Panc1 (cell line): ENCODE measurements around the gene ZNF474. TPM values are rescaled to one million over a fixed set of nuclear protein-coding genes. Genes with fewer than 3 reads are reported as not detected.

Experiments
- ATAC-seq: fragments of 200-7000 bp; cut with Tn5 transposase; 2 replicates; pipeline ENCODE4 v1.9.1; 2020; ENCODE audit warnings: mild to moderate bottlenecking, moderate library complexity
- BruUV-seq: library from RNA; stranded (reverse); fragments of 400-500 nt; replicated peaks from 2 replicates; lab custom pipeline; 2021; lab: Mats Ljungman, UMichigan
- CTCF ChIA-PET: fragments of 300-600 bp; sonication (Branson Sonifier 250); formaldehyde crosslinking; loops from one replicate; lab custom pipeline; 2022; ENCODE audit warnings: antibody characterized with exemption; lab: Charles Lee
- POLR2A ChIA-PET: fragments of 300-600 bp; sonication (Branson Sonifier 250); formaldehyde crosslinking; loops from one replicate; lab custom pipeline; 2022; ENCODE audit warnings: antibody characterized with exemption; lab: Charles Lee
- DNase-seq: peaks from one replicate; pipeline ENCODE4 v3.0.0-alpha.2; 2010; ENCODE audit warnings: low read depth, low spot score
- H3K27ac ChIP-seq: 2 replicates; pipeline ENCODE4 v1.5.1; 2011; ENCODE audit warnings: mild to moderate bottlenecking, low read length, inconsistent platforms
- H3K27me3 ChIP-seq: fragments of 200-500 bp; sonication (Bioruptor generic); 2 replicates; pipeline ENCODE4 v1.6.0; 2014; ENCODE audit warnings: low read length, inconsistent platforms; ENCODE audit not compliant: control insufficient read depth, insufficient read depth
- H3K36me3 ChIP-seq: fragments of 200-500 bp; sonication (Bioruptor generic); 2 replicates; pipeline ENCODE4 v1.5.1; 2014; ENCODE audit warnings: inconsistent platforms, mild to moderate bottlenecking, low read length, moderate library complexity; ENCODE audit not compliant: control insufficient read depth, insufficient read depth
- H3K4me1 ChIP-seq: 2 replicates; pipeline ENCODE4 v1.5.1; 2011; ENCODE audit warnings: inconsistent platforms, mild to moderate bottlenecking, low read length, moderate library complexity; ENCODE audit not compliant: control insufficient read depth, insufficient read depth
- H3K4me3 ChIP-seq, 2 experiments: 2 replicates each; pipeline ENCODE4 v1.5.1; 2011 to 2012; ENCODE audit warnings: low read depth in 2 of 2, low read length in 2 of 2, mild to moderate bottlenecking in 2 of 2, inconsistent platforms in 1 of 2, moderate library complexity in 1 of 2
- H3K9me3 ChIP-seq: fragments of 200-500 bp; sonication (Bioruptor generic); 2 replicates; pipeline ENCODE4 v1.5.1; 2014; ENCODE audit warnings: low read depth, mild to moderate bottlenecking, inconsistent platforms, low read length, moderate library complexity; ENCODE audit not compliant: control insufficient read depth, insufficient read depth
- POLR2AphosphoS5 ChIP-seq: IDR thresholded peaks from 2 replicates; pipeline ENCODE4 v1.6.1; 2012; ENCODE audit warnings: mild to moderate bottlenecking, low read depth, low read length, moderate library complexity
- SIN3A ChIP-seq: IDR thresholded peaks from 2 replicates; pipeline ENCODE4 v1.6.1; 2012; ENCODE audit warnings: low read depth, mild to moderate bottlenecking, low read length, moderate library complexity, borderline replicate concordance; ENCODE audit not compliant: insufficient read depth
- TCF7L2 ChIP-seq: IDR thresholded peaks from 2 replicates; pipeline ENCODE4 v1.6.1; 2011; ENCODE audit warnings: mild to moderate bottlenecking, low read depth, low read length, inconsistent platforms
- in situ Hi-C: cut with HindIII; loops from 2 replicates; pipeline ENCODE4 v1.10.0; 2016; ENCODE audit warnings: low sequenced_read_pairs, low pct_unique_long_range_greater_than_20kb
- intact Hi-C: fragments of 100-400 bp; cut with micrococcal nuclease; formaldehyde crosslinking; loops from one replicate; pipeline ENCODE4 v1.10.0; 2022; ENCODE audit not compliant: unreplicated experiment
- total RNA-seq: library from RNA; stranded (reverse); gene quantifications from one replicate; pipeline ENCODE4 v1.2.1, GENCODE V29; 2021; ENCODE audit not compliant: unreplicated experiment
- TF ChIP-seq, protein P1 (sequence below), 2 experiments: IDR thresholded peaks; 2 replicates each; pipeline ENCODE4 v1.6.1; 2011 to 2012; ENCODE audit warnings: low read depth in 2 of 2, control low read depth in 1 of 2, low read length in 1 of 2, mild to moderate bottlenecking in 1 of 2, moderate library complexity in 1 of 2; ENCODE audit not compliant: insufficient read depth in 1 of 2
- TF ChIP-seq, protein P2 (sequence below): fragments of 450-650 bp; IDR thresholded peaks from 2 replicates; pipeline ENCODE4 v1.5.1; 2017; ENCODE audit warnings: mild to moderate bottlenecking

Gene ZNF474
- total RNA-seq, 1 experiment from 2014 or later = not detected

DNA sequence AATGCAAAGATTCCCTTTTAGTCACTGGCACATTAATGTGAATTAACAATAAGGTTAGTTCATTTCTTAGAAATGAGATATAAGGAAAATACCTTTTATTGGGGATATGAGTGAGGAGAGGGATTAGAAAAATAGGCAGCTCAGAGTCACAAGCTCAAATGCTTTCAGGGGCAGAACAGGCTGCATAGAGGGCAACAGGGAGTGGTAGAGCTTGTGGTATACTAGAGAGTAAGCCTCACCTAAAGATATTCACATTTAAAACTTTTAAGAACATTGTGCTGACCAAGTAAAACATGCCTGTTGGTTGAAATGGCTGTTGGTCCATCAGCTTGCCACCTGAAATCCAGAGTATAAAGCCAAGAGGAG lies 34.7 kb downstream of the ZNF474 start:
- Histone ChIP-seq H3K27ac (no peak overlapping the region), H3K4me3 (no peak overlapping the region), H3K9me3 (no peaks in the 10 kb centered on the region), H3K27me3 (no peaks in the 10 kb centered on the region), H3K4me1 (no peaks in the 10 kb centered on the region), H3K36me3 (no peaks in the 10 kb centered on the region)
- CTCF ChIA-PET = interaction anchor here (0.7 kb wide), 1 partner anchor 860 kb away, joined by 6 read pairs; no protein-coding TSS in a partner anchor
- in situ Hi-C loops (no loop called here), intact Hi-C loops (no loop called here)
- peak; percentile 69 for ATAC-seq
- no peak for DNase-seq
- POLR2A ChIA-PET = no interaction called here
- TF ChIP-seq TCF7L2 (no peak), POLR2AphosphoS5 (no peak), SIN3A (no peak)
- TF ChIP-seq, protein P1, sequence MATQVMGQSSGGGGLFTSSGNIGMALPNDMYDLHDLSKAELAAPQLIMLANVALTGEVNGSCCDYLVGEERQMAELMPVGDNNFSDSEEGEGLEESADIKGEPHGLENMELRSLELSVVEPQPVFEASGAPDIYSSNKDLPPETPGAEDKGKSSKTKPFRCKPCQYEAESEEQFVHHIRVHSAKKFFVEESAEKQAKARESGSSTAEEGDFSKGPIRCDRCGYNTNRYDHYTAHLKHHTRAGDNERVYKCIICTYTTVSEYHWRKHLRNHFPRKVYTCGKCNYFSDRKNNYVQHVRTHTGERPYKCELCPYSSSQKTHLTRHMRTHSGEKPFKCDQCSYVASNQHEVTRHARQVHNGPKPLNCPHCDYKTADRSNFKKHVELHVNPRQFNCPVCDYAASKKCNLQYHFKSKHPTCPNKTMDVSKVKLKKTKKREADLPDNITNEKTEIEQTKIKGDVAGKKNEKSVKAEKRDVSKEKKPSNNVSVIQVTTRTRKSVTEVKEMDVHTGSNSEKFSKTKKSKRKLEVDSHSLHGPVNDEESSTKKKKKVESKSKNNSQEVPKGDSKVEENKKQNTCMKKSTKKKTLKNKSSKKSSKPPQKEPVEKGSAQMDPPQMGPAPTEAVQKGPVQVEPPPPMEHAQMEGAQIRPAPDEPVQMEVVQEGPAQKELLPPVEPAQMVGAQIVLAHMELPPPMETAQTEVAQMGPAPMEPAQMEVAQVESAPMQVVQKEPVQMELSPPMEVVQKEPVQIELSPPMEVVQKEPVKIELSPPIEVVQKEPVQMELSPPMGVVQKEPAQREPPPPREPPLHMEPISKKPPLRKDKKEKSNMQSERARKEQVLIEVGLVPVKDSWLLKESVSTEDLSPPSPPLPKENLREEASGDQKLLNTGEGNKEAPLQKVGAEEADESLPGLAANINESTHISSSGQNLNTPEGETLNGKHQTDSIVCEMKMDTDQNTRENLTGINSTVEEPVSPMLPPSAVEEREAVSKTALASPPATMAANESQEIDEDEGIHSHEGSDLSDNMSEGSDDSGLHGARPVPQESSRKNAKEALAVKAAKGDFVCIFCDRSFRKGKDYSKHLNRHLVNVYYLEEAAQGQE (IDR thresholded peaks at IDR 0.05; ENCODE audit: insufficient read depth in 1 of 2, low read depth in 2 of 2, low read length in 1 of 2) = no peak
- TF ChIP-seq, protein P2, sequence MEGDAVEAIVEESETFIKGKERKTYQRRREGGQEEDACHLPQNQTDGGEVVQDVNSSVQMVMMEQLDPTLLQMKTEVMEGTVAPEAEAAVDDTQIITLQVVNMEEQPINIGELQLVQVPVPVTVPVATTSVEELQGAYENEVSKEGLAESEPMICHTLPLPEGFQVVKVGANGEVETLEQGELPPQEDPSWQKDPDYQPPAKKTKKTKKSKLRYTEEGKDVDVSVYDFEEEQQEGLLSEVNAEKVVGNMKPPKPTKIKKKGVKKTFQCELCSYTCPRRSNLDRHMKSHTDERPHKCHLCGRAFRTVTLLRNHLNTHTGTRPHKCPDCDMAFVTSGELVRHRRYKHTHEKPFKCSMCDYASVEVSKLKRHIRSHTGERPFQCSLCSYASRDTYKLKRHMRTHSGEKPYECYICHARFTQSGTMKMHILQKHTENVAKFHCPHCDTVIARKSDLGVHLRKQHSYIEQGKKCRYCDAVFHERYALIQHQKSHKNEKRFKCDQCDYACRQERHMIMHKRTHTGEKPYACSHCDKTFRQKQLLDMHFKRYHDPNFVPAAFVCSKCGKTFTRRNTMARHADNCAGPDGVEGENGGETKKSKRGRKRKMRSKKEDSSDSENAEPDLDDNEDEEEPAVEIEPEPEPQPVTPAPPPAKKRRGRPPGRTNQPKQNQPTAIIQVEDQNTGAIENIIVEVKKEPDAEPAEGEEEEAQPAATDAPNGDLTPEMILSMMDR = no peak
- BruUV-seq = no TSS peak

DNA sequence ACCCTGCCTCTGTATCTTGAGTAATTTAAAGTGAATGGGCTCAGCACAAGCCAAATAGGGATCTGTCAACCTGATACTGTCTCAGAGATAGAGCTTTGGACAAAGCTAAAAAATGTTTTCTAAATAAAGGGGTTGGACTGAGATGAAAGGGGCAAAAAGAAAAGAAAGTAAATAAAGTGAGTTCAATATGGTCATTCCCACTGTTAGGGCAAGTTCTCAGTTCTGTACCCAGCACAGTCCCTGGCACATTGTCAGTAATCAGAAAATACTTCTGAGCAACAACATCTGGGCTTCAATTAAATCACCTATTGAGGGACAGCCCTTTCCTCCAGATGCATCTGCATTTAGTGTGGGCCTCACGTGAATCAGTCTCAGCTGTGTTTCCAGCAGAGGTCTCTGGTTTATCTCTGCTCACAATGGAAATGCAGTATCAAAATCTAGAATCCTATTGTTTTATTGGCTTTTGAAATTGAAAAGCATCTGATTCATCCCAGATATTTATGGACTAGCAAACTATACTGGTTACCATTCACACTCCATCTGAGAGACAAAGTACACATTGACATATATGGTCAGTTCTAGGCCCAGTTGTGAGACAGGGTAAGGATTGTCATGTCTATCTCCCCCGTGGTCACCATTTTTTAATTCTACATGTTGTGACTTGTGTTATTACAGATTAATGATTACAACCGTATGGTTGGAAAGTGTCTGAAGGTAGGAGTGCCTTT lies 35.6 kb downstream of the ZNF474 start:
- DNase-seq = no peak
- no peaks in the 10 kb centered on the region for H3K36me3 ChIP-seq
- POLR2A ChIA-PET = no interaction called here
- intact Hi-C loops (no loop called here), in situ Hi-C loops (no loop called here)
- no peak overlapping the region for H3K4me3 ChIP-seq
- BruUV-seq = no TSS peak
- H3K27ac ChIP-seq = no peak overlapping the region
- H3K27me3 ChIP-seq = no peaks in the 10 kb centered on the region
- ATAC-seq = no peak
- CTCF ChIA-PET = no interaction called here
- no peaks in the 10 kb centered on the region for H3K4me1 ChIP-seq
- no peak for TF ChIP-seq SIN3A
- TF ChIP-seq, protein P2 = no peak
- no peak for TF ChIP-seq TCF7L2
- TF ChIP-seq POLR2AphosphoS5 = no peak
- TF ChIP-seq, protein P1 (IDR thresholded peaks at IDR 0.05; ENCODE audit: insufficient read depth in 1 of 2, low read depth in 2 of 2, low read length in 1 of 2) = no peak
- no peaks in the 10 kb centered on the region for H3K9me3 ChIP-seq
